Esophagus muscularis mucosa (tissue), 4 donors: ENCODE data around the gene NCOR1.

ENCODE experiments used
- EP300 ChIP-seq: sonication (generic); formaldehyde crosslinking; IDR thresholded peaks from one replicate; pipeline ENCODE4 v1.6.1; 2017; ENCODE audit warnings: antibody characterized with exemption
- POLR2A ChIP-seq: fragments of 450-650 bp; IDR thresholded peaks from one replicate; pipeline ENCODE4 v1.6.1; 2017; ENCODE audit warnings: antibody characterized with exemption, moderate library complexity, mild to moderate bottlenecking, low read depth
- POLR2AphosphoS5 ChIP-seq, 2 donors: sonication (generic); formaldehyde crosslinking; IDR thresholded peaks; one replicate each; pipeline ENCODE4 v1.6.1; 2017; ENCODE audit warnings: antibody characterized with exemption in 2 of 2
- TF ChIP-seq, protein P1 (sequence below), 3 experiments: fragments of 200-600 bp in 2 of 3; fragments of 450-650 bp in 1 of 3; sonication (generic) in 2 of 3; IDR thresholded peaks; one replicate each; pipeline ENCODE4 v1.5.1; 2017 to 2019; ENCODE audit warnings: antibody characterized with exemption in 3 of 3, mild to moderate bottlenecking in 2 of 3, moderate library complexity in 1 of 3

DNA sequence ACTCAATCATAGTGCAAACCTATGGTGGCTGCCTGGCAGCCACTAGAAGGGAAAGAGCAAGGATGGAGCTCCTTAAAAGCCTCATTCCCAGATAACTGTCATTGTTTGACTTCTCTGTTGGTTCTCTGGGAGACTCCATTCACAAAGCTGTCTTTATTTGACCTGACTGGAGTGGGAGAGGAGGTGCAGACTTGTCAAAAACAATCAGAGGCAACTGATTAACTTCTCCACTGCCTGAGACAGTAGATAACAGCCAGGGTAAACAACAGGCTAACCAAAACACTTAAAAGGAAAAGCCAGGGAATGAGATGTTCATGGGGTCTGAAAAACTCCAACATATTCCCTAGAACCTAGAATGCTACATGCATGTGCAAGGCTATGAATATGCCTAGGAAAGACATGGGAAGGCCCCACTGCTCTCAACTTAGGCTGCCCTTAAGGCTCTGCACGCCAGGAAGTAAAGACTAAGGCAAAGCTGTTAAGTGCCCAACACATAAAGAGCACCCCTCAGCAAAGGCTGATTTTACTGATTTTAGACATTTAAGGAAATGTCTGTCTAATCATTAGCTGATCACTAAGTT, 133.7 kb downstream of the NCOR1 start:
- TF ChIP-seq POLR2A (no peak), EP300 (no peak), POLR2AphosphoS5 (IDR thresholded peaks at IDR 0.05) (no peak)
- TF ChIP-seq, protein P1, sequence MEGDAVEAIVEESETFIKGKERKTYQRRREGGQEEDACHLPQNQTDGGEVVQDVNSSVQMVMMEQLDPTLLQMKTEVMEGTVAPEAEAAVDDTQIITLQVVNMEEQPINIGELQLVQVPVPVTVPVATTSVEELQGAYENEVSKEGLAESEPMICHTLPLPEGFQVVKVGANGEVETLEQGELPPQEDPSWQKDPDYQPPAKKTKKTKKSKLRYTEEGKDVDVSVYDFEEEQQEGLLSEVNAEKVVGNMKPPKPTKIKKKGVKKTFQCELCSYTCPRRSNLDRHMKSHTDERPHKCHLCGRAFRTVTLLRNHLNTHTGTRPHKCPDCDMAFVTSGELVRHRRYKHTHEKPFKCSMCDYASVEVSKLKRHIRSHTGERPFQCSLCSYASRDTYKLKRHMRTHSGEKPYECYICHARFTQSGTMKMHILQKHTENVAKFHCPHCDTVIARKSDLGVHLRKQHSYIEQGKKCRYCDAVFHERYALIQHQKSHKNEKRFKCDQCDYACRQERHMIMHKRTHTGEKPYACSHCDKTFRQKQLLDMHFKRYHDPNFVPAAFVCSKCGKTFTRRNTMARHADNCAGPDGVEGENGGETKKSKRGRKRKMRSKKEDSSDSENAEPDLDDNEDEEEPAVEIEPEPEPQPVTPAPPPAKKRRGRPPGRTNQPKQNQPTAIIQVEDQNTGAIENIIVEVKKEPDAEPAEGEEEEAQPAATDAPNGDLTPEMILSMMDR (IDR thresholded peaks at IDR 0.05): no peak
